HCT116 (cell line): Measurements from ENCODE around the gene TMC1. TPM values are rescaled to one million over a fixed set of nuclear protein-coding genes. Genes with fewer than 3 reads are reported as not detected.

Source experiments
- ATAC-seq: fragments of 200-7000 bp; cut with Tn5 transposase; 2 replicates; pipeline ENCODE4 v1.9.1; 2020; ENCODE audit warnings: mild to moderate bottlenecking, moderate library complexity
- BruUV-seq: library from RNA; stranded (reverse); fragments of 400-500 nt; replicated peaks from 2 replicates; lab custom pipeline; 2021; lab: Mats Ljungman, UMichigan
- CTCF ChIA-PET: fragments of 300-600 bp; sonication (Branson Sonifier 250); formaldehyde crosslinking; loops from one replicate; lab custom pipeline; 2021; ENCODE audit warnings: antibody characterized with exemption; lab: Charles Lee
- POLR2A ChIA-PET: fragments of 300-600, 350-600 bp; sonication (Branson Sonifier 250); formaldehyde crosslinking; loops from one replicate; lab custom pipeline; 2021; ENCODE audit warnings: antibody characterized with exemption; lab: Charles Lee
- RAD21 ChIA-PET, 2 experiments: fragments of 300-600 bp; sonication (Branson Sonifier 250); formaldehyde crosslinking; loops; one replicate each; lab custom pipeline; 2023; ENCODE audit warnings: low total read pairs in 2 of 2; ENCODE audit not compliant: uncharacterized antibody in 2 of 2, unreplicated experiment in 2 of 2, low non-redundant PET in 1 of 2; lab: Charles Lee
- DNase-seq: peaks from one replicate; pipeline ENCODE4 v3.0.0-alpha.2; 2010; ENCODE audit warnings: low read depth, low spot score
- H2AFZ ChIP-seq: fragments of 200-600 bp; shearing (Covaris generic), sonication (generic); 2 replicates; pipeline ENCODE4 v1.6.1; 2017; ENCODE audit warnings: low read depth, mixed run types, mixed read lengths, antibody characterized with exemption, low read length; ENCODE audit not compliant: poor library complexity, severe bottlenecking
- H3K27ac ChIP-seq: 2 replicates; pipeline ENCODE4 v1.5.1; 2012; ENCODE audit warnings: low read depth, low read length
- H3K27me3 ChIP-seq: fragments of 200-600 bp; sonication (generic); 2 replicates; pipeline ENCODE4 v1.6.1; 2016; ENCODE audit warnings: mixed run types, low read length, mixed read lengths; ENCODE audit not compliant: insufficient read depth
- H3K36me3 ChIP-seq, 2 experiments: fragments of 200-500 bp in 1 of 2; fragments of 200-600 bp in 1 of 2; sonication (Bioruptor generic) in 1 of 2; sonication (generic) in 1 of 2; 2 replicates each; pipeline versions ENCODE4 v1.5.1 to v1.6.1; 2014 to 2016; ENCODE audit warnings: low read length in 2 of 2, inconsistent platforms in 1 of 2, mixed read lengths in 1 of 2, mixed run types in 1 of 2; ENCODE audit not compliant: insufficient read depth in 2 of 2, control insufficient read depth in 1 of 2
- H3K4me1 ChIP-seq, 2 experiments: fragments of 200-600 bp in 1 of 2; sonication (generic) in 1 of 2; 2 replicates each; pipeline versions ENCODE4 v1.5.1 to v1.6.1; 2012 to 2017; ENCODE audit warnings: low read length in 2 of 2, inconsistent platforms in 1 of 2, mild to moderate bottlenecking in 1 of 2, mixed read lengths in 1 of 2, mixed run types in 1 of 2, moderate library complexity in 1 of 2; ENCODE audit not compliant: insufficient read depth in 2 of 2, control insufficient read depth in 1 of 2
- H3K4me2 ChIP-seq: fragments of 200-600 bp; sonication (generic); 2 replicates; pipeline ENCODE4 v1.6.1; 2017; ENCODE audit warnings: mixed run types, low read length, mixed read lengths
- H3K4me3 ChIP-seq, 2 experiments: fragments of 200-600 bp in 1 of 2; sonication (generic) in 1 of 2; replicated peaks in 1 of 2; 2 replicates each; pipeline ENCODE4 v1.5.1; 2011 to 2016; ENCODE audit warnings: low read length in 2 of 2, control low read depth in 1 of 2, low read depth in 1 of 2, mild to moderate bottlenecking in 1 of 2, mixed read lengths in 1 of 2, mixed run types in 1 of 2
- H3K79me2 ChIP-seq: fragments of 200-600 bp; sonication (generic); 2 replicates; pipeline ENCODE4 v1.6.1; 2017; ENCODE audit warnings: mild to moderate bottlenecking, mixed run types, low read length, moderate library complexity, mixed read lengths; ENCODE audit not compliant: insufficient read depth
- H3K9ac ChIP-seq: fragments of 200-600 bp; sonication (generic); 2 replicates; pipeline ENCODE4 v1.6.1; 2016; ENCODE audit warnings: low read length, mixed read lengths
- H3K9me2 ChIP-seq: fragments of 200-600 bp; sonication (generic), shearing (Covaris generic); 2 replicates; pipeline ENCODE4 v1.6.1; 2017; ENCODE audit warnings: mixed run types, mild to moderate bottlenecking, moderate library complexity; ENCODE audit not compliant: insufficient read depth
- H3K9me3 ChIP-seq, 2 experiments: fragments of 200-500 bp in 1 of 2; fragments of 200-600 bp in 1 of 2; sonication (Bioruptor generic) in 1 of 2; sonication (generic) in 1 of 2; 2 replicates each; pipeline ENCODE4 v1.6.1; 2014 to 2017; ENCODE audit warnings: low read length in 2 of 2, mixed read lengths in 2 of 2, inconsistent platforms in 1 of 2, low read depth in 1 of 2, mild to moderate bottlenecking in 1 of 2, mixed run types in 1 of 2, moderate library complexity in 1 of 2; ENCODE audit not compliant: control insufficient read depth in 1 of 2, insufficient read depth in 1 of 2
- H4K20me1 ChIP-seq: fragments of 200-600 bp; sonication (generic), shearing (Covaris generic); 2 replicates; pipeline ENCODE4 v1.6.1; 2017; ENCODE audit warnings: mixed run types, mild to moderate bottlenecking, moderate library complexity; ENCODE audit not compliant: insufficient read depth
- ATF3 ChIP-seq: IDR thresholded peaks from 2 replicates; pipeline ENCODE4 v1.6.1; 2012
- CBX3 ChIP-seq: IDR thresholded peaks from 2 replicates; pipeline ENCODE4 v1.6.1; 2012; ENCODE audit warnings: low read depth
- CEBPB ChIP-seq: IDR thresholded peaks from 2 replicates; pipeline ENCODE4 v1.6.1; 2012; ENCODE audit warnings: low read depth
- CTCF ChIP-seq, 3 experiments: fragments of 200-600 bp in 1 of 3; sonication (generic) in 1 of 3; IDR thresholded peaks in 2 of 3; conservative IDR thresholded peaks in 1 of 3; 2 replicates each; pipeline ENCODE4 v1.5.1; 2012 to 2017; ENCODE audit warnings: low read depth in 2 of 3, low read length in 2 of 3, antibody characterized with exemption in 1 of 3, borderline replicate concordance in 1 of 3, control low read depth in 1 of 3, mild to moderate bottlenecking in 1 of 3, mixed read lengths in 1 of 3, mixed run types in 1 of 3, moderate library complexity in 1 of 3; ENCODE audit not compliant: insufficient read depth in 1 of 3
- EGR1 ChIP-seq: IDR thresholded peaks from 2 replicates; pipeline ENCODE4 v1.6.1; 2012; ENCODE audit warnings: low read depth
- ELF1 ChIP-seq: IDR thresholded peaks from 2 replicates; pipeline ENCODE4 v1.6.1; 2012; ENCODE audit warnings: low read depth, borderline replicate concordance
- EZH2phosphoT487 ChIP-seq: fragments of 200-600 bp; IDR thresholded peaks from 2 replicates; pipeline ENCODE4 v1.6.1; 2018; ENCODE audit warnings: antibody characterized with exemption, borderline replicate concordance
- FOSL1 ChIP-seq: IDR thresholded peaks from 2 replicates; pipeline ENCODE4 v1.6.1; 2012; ENCODE audit warnings: low read depth
- JUND ChIP-seq: IDR thresholded peaks from 2 replicates; pipeline ENCODE4 v1.6.1; 2012
- MAX ChIP-seq: IDR thresholded peaks from 2 replicates; pipeline ENCODE4 v1.6.1; 2012
- POLR2A ChIP-seq: IDR thresholded peaks from 2 replicates; pipeline ENCODE4 v1.7.0; 2011; ENCODE audit warnings: borderline replicate concordance; ENCODE audit not compliant: insufficient read depth, insufficient read length; ENCODE audit errors: extremely low read depth
- POLR2AphosphoS5 ChIP-seq: IDR thresholded peaks from 2 replicates; pipeline ENCODE4 v1.6.1; 2011; ENCODE audit warnings: mild to moderate bottlenecking, low read depth, low read length, moderate library complexity
- RAD21 ChIP-seq: IDR thresholded peaks from 2 replicates; pipeline ENCODE4 v1.6.1; 2012; ENCODE audit warnings: low read depth, mild to moderate bottlenecking
- REST ChIP-seq: IDR thresholded peaks from 2 replicates; pipeline ENCODE4 v1.6.1; 2012; ENCODE audit warnings: low read depth
- SIN3A ChIP-seq: IDR thresholded peaks from 2 replicates; pipeline ENCODE4 v1.6.1; 2012; ENCODE audit warnings: low read depth
- SP1 ChIP-seq: IDR thresholded peaks from 2 replicates; pipeline ENCODE4 v1.6.1; 2012; ENCODE audit warnings: low read depth
- SRF ChIP-seq: IDR thresholded peaks from 2 replicates; pipeline ENCODE4 v1.6.1; 2012; ENCODE audit warnings: low read depth
- TCF7L2 ChIP-seq: IDR thresholded peaks from 2 replicates; pipeline ENCODE4 v1.7.0; 2011; ENCODE audit warnings: borderline replicate concordance, inconsistent platforms; ENCODE audit not compliant: insufficient read depth, insufficient read length; ENCODE audit errors: extremely low read depth
- YY1 ChIP-seq: IDR thresholded peaks from 2 replicates; pipeline ENCODE4 v1.6.1; 2011; ENCODE audit warnings: low read length, low read depth, moderate library complexity, mild to moderate bottlenecking; ENCODE audit not compliant: insufficient replicate concordance; ENCODE audit errors: extremely low read depth
- ZBTB33 ChIP-seq: IDR thresholded peaks from 2 replicates; pipeline ENCODE4 v1.6.1; 2011; ENCODE audit warnings: mild to moderate bottlenecking, low read length, moderate library complexity; ENCODE audit not compliant: insufficient replicate concordance; ENCODE audit errors: extremely low read depth
- ZFX ChIP-seq: fragments of 450-650 bp; IDR thresholded peaks from 2 replicates; pipeline ENCODE4 v1.6.1; 2017
- intact Hi-C: fragments of 100-400 bp; cut with micrococcal nuclease; formaldehyde crosslinking; loops from 2 replicates; pipeline ENCODE4 v1.10.0; 2022
- total RNA-seq: library from RNA; stranded (reverse); gene quantifications from one replicate; pipeline ENCODE4 v1.2.1, GENCODE V29; 2021; ENCODE audit not compliant: unreplicated experiment

TMC1 gene
- total RNA-seq, 1 experiment from 2014 or later = 0.57 TPM

- DNase-seq (peak; percentile 94), ATAC-seq (peak; percentile 96)
- no peaks in the 10 kb centered on the region for H3K27me3 ChIP-seq
- H3K79me2 ChIP-seq = no peaks in the 10 kb centered on the region
- peaks cover 27 to 42% of the 10 kb centered on the region in 2 experiments for H3K4me1 ChIP-seq
- intact Hi-C loops = loop anchor here (10.0 kb wide), 1 partner anchor 63 kb away; no protein-coding TSS in a partner anchor
- H3K9ac ChIP-seq = peak overlapping the region; percentile 48
- ChIA-PET POLR2A (interaction anchor here (0.7 to 2.1 kb wide), 2 partner anchors 23 to 192 kb away, joined by 4 to 6 read pairs; partner anchors contain the start of gene ZFAND5), RAD21 (no interaction called here), CTCF (no interaction called here)
- no peaks in the 10 kb centered on the region for H3K9me2 ChIP-seq
- H3K9me3 ChIP-seq = no peaks in the 10 kb centered on the region
- H2AFZ ChIP-seq = peak overlapping the region; percentile 76
- no peak overlapping the region; a peak in 1 of 4 replicates for H3K4me3 ChIP-seq
- H4K20me1 ChIP-seq = no peaks in the 10 kb centered on the region
- BruUV-seq = no TSS peak
- H3K4me2 ChIP-seq = peak overlapping the region; percentile 66
- H3K27ac ChIP-seq = peak overlapping the region; percentile 24
- H3K36me3 ChIP-seq = no peaks in the 10 kb centered on the region
- TF ChIP-seq POLR2A = no peak
- TF ChIP-seq YY1 = peak; percentile 68
- peak; percentile 96 for TF ChIP-seq SP1
- TF ChIP-seq MAX = peak; percentile 89
- no peak for TF ChIP-seq ZFX
- peak; percentile 98 for TF ChIP-seq JUND
- peak; percentile 94 for TF ChIP-seq SIN3A
- TF ChIP-seq ELF1 = peak; percentile 56; the same call in 1 of the 2 replicates
- TF ChIP-seq CTCF (IDR thresholded peaks at IDR 0.05 in 2 of 3, conservative IDR thresholded peaks at IDR 0.05 in 1 of 3; ENCODE audit: borderline replicate concordance in 1 of 3, insufficient read depth in 1 of 3, low read depth in 2 of 3, low read length in 2 of 3) = no peak
- peak; percentile 64; the same call in 1 of the 2 replicates for TF ChIP-seq ATF3
- no peak for TF ChIP-seq REST
- peak; percentile 99 for TF ChIP-seq CEBPB
- TF ChIP-seq EGR1 = peak; percentile 75; the same call in 1 of the 2 replicates
- peak; percentile 62 for TF ChIP-seq POLR2AphosphoS5
- peak; percentile 57 for TF ChIP-seq RAD21
- TF ChIP-seq CBX3 = peak; percentile 100
- TF ChIP-seq TCF7L2 = peak; percentile 95
- TF ChIP-seq FOSL1 = peak; percentile 97
- no peak for TF ChIP-seq EZH2phosphoT487
- peak; percentile 73 for TF ChIP-seq SRF
- TF ChIP-seq ZBTB33 = peak; percentile 73
Observed at GRCh38 chr9:72557549-72557948, 36.1 kb downstream of the TMC1 start.
